H9 (cell line): ENCODE measurements around the gene KRTAP13-4. TPM values are rescaled to one million over a fixed set of nuclear protein-coding genes. Genes with fewer than 3 reads are reported as not detected.

Source experiments
- DNase-seq: peaks from one replicate; pipeline ENCODE4 v3.0.0-alpha.2; 2017
- H2AFZ ChIP-seq: one replicate; pipeline ENCODE4 v1.6.1; 2013; ENCODE audit warnings: mild to moderate bottlenecking, low read length, control low read depth, moderate library complexity
- H2AK5ac ChIP-seq: 2 replicates; pipeline ENCODE4 v1.6.1; 2013; ENCODE audit warnings: low read length, control low read depth, mixed read lengths; ENCODE audit not compliant: insufficient read length
- H2BK120ac ChIP-seq: one replicate; pipeline ENCODE4 v1.6.1; 2013; ENCODE audit warnings: low read depth, mild to moderate bottlenecking, low read length, control low read depth, inconsistent platforms; ENCODE audit not compliant: poor library complexity, severe bottlenecking
- H2BK12ac ChIP-seq: 2 replicates; pipeline ENCODE4 v1.6.1; 2013; ENCODE audit warnings: low read length, control low read depth, mixed read lengths, low read depth; ENCODE audit not compliant: insufficient read length
- H2BK15ac ChIP-seq: 2 replicates; pipeline ENCODE4 v1.6.1; 2013; ENCODE audit warnings: low read depth, low read length, control low read depth
- H2BK20ac ChIP-seq: one replicate; pipeline ENCODE4 v1.6.1; 2013; ENCODE audit warnings: low read depth, mild to moderate bottlenecking, low read length, control low read depth, inconsistent platforms; ENCODE audit not compliant: poor library complexity, severe bottlenecking
- H2BK5ac ChIP-seq: 2 replicates; pipeline ENCODE4 v1.6.1; 2013; ENCODE audit warnings: low read length, control low read depth, mixed read lengths; ENCODE audit not compliant: insufficient read length
- H3K14ac ChIP-seq: 2 replicates; pipeline ENCODE4 v1.6.1; 2013; ENCODE audit warnings: low read length, control low read depth; ENCODE audit not compliant: insufficient read depth
- H3K18ac ChIP-seq: 2 replicates; pipeline ENCODE4 v1.6.1; 2013; ENCODE audit warnings: low read depth, mild to moderate bottlenecking, mixed read lengths, low read length, control low read depth; ENCODE audit not compliant: insufficient read length
- H3K23ac ChIP-seq: 2 replicates; pipeline ENCODE4 v1.6.1; 2013; ENCODE audit warnings: low read length, control low read depth, mixed read lengths, low read depth; ENCODE audit not compliant: insufficient read length
- H3K23me2 ChIP-seq: 2 replicates; pipeline ENCODE4 v1.6.1; 2013; ENCODE audit warnings: low read depth, mild to moderate bottlenecking, mixed read lengths, low read length, control low read depth; ENCODE audit not compliant: insufficient read length, poor library complexity, severe bottlenecking
- H3K27ac ChIP-seq: 2 replicates; pipeline ENCODE4 v1.5.1; 2013; ENCODE audit warnings: low read length, control low read depth, mixed read lengths, low read depth; ENCODE audit not compliant: insufficient read length
- H3K27me3 ChIP-seq: 2 replicates; pipeline ENCODE4 v1.6.1; 2013; ENCODE audit warnings: low read length, control low read depth, inconsistent platforms; ENCODE audit not compliant: insufficient read depth
- H3K4ac ChIP-seq: 2 replicates; pipeline ENCODE4 v1.6.1; 2013; ENCODE audit warnings: low read depth, mild to moderate bottlenecking, control low read depth, inconsistent platforms, low read length, moderate library complexity
- H3K4me1 ChIP-seq: 2 replicates; pipeline ENCODE4 v1.6.1; 2013; ENCODE audit warnings: low read length, control low read depth, inconsistent platforms; ENCODE audit not compliant: insufficient read depth
- H3K4me2 ChIP-seq: 2 replicates; pipeline ENCODE4 v1.6.1; 2013; ENCODE audit warnings: low read length, control low read depth, mixed read lengths; ENCODE audit not compliant: insufficient read length, insufficient read depth
- H3K56ac ChIP-seq: 2 replicates; pipeline ENCODE4 v1.6.1; 2013; ENCODE audit warnings: low read depth, mild to moderate bottlenecking, mixed read lengths, low read length, control low read depth; ENCODE audit not compliant: insufficient read length
- H3K79me1 ChIP-seq: 2 replicates; pipeline ENCODE4 v1.6.1; 2013; ENCODE audit warnings: low read depth, mild to moderate bottlenecking, moderate library complexity, low read length, control low read depth, inconsistent platforms; ENCODE audit not compliant: insufficient read depth, poor library complexity, severe bottlenecking
- H3K79me2 ChIP-seq: 2 replicates; pipeline ENCODE4 v1.6.1; 2013; ENCODE audit warnings: low read length, control low read depth, inconsistent platforms; ENCODE audit not compliant: insufficient read depth
- H3K9ac ChIP-seq: 2 replicates; pipeline ENCODE4 v1.6.1; 2013; ENCODE audit warnings: low read length, control low read depth, mixed read lengths; ENCODE audit not compliant: insufficient read length; ENCODE audit errors: extremely low read depth
- H3K9me3 ChIP-seq: one replicate; pipeline ENCODE4 v1.6.1; 2013; ENCODE audit warnings: low read depth, low read length, inconsistent platforms; ENCODE audit not compliant: control insufficient read depth
- H3T11ph ChIP-seq: one replicate; pipeline ENCODE4 v1.6.1; 2013; ENCODE audit warnings: mild to moderate bottlenecking, low read length, control low read depth, inconsistent platforms
- H4K20me1 ChIP-seq: one replicate; pipeline ENCODE4 v1.6.1; 2013; ENCODE audit not compliant: control insufficient read depth, insufficient read length, insufficient read depth
- H4K5ac ChIP-seq: 2 replicates; pipeline ENCODE4 v1.6.1; 2013; ENCODE audit warnings: low read depth, mild to moderate bottlenecking, mixed read lengths, low read length, control low read depth; ENCODE audit not compliant: insufficient read length
- H4K8ac ChIP-seq: replicated peaks from 2 replicates; pipeline ENCODE4 v1.6.1; 2013; ENCODE audit warnings: low read length, control low read depth, mixed read lengths, low read depth; ENCODE audit not compliant: insufficient read length
- H4K91ac ChIP-seq: 2 replicates; pipeline ENCODE4 v1.6.1; 2013; ENCODE audit warnings: low read depth, mild to moderate bottlenecking, moderate library complexity, mixed read lengths, low read length, control low read depth; ENCODE audit not compliant: insufficient read length
- H3K27ac Mint-ChIP-seq, 3 experiments: 2 replicates in 2 of 3; 3 replicates in 1 of 3; pipeline ENCODE4 v1.8.0; 2020 to 2021; ENCODE audit warnings: mixed read lengths in 3 of 3, mild to moderate bottlenecking in 1 of 3, moderate library complexity in 1 of 3
- H3K27me3 Mint-ChIP-seq: 2 replicates; pipeline ENCODE4 v1.8.0; 2021; ENCODE audit warnings: low read depth, mild to moderate bottlenecking, moderate library complexity, mixed read lengths
- H3K36me3 Mint-ChIP-seq, 3 experiments: 2 replicates in 2 of 3; 3 replicates in 1 of 3; pipeline ENCODE4 v1.8.0; 2020 to 2021; ENCODE audit warnings: low read depth in 3 of 3, mixed read lengths in 3 of 3; ENCODE audit not compliant: insufficient read depth in 1 of 3
- H3K4me1 Mint-ChIP-seq, 2 experiments: 2 replicates each; pipeline ENCODE4 v1.8.0; 2020; ENCODE audit warnings: mixed read lengths in 2 of 2
- H3K4me3 Mint-ChIP-seq, 2 experiments: 2 replicates in 1 of 2; 3 replicates in 1 of 2; pipeline ENCODE4 v1.8.0; 2020 to 2021; ENCODE audit warnings: mild to moderate bottlenecking in 2 of 2, mixed read lengths in 2 of 2, moderate library complexity in 1 of 2
- H3K9me3 Mint-ChIP-seq, 2 experiments: 2 replicates in 1 of 2; 3 replicates in 1 of 2; pipeline ENCODE4 v1.8.0; 2020; ENCODE audit warnings: mild to moderate bottlenecking in 2 of 2, mixed read lengths in 2 of 2, moderate library complexity in 1 of 2
- CTCF ChIP-seq: fragments of 200-600 bp; sonication (generic); conservative IDR thresholded peaks from 3 replicates; pipeline ENCODE4 v1.8.0; 2021; ENCODE audit warnings: antibody characterized with exemption, mild to moderate bottlenecking
- WGBS: extraction: QIAGEN DNeasy Blood & Tissue Kit; methylation state at CpG from one replicate; pipeline ENCODE4 v1.1.7; 2013; ENCODE audit warnings: missing lambda C conversion rate, low lambda C conversion rate, mixed read lengths; ENCODE audit not compliant: insufficient read length; ENCODE audit errors: extremely low coverage; 5-methylcytosine and 5-hydroxymethylcytosine counted together
- total RNA-seq: library from RNA; stranded (reverse); gene quantifications from 2 replicates; pipeline ENCODE4 v1.2.1, GENCODE V29; 2021

The KRTAP13-4 gene
- total RNA-seq, 1 experiment from 2014 or later = 0.39 TPM

DNA sequence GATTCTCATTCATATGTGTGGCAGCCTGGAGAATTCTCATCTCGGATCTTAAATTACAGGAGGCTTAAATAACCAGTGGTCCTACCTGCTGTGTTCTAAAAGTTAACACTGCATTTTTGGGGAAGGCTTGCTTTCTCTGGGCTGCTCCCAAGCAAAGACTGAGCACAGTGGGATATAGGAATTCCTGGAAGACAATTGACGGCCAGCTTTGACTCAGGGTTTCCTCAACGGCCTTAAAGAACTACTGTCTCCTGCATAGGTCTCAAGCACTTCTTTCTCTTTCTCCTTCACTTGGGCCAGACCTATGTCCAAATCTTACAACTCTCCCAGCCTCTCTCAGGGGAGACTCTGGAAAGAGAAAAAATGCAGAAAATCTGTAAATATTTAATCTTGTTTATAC, 3.3 kb upstream of the KRTAP13-4 start:
- Mint-ChIP-seq H3K4me1 (peaks cover 41% of the 10 kb centered on the region in 2 experiments), H3K4me3 (no peak overlapping the region), H3K27ac (peak overlapping the region in 2 of 3 experiments; percentile 74 to 97; a peak in 4 of 7 replicates), H3K27me3 (no peaks in the 10 kb centered on the region), H3K9me3 (peaks cover 9 to 13% of the 10 kb centered on the region in 2 experiments; a peak in 4 of 5 replicates), H3K36me3 (peaks cover 4 to 20% (median 5%) of the 10 kb centered on the region in 3 experiments)
- Histone ChIP-seq H3K27ac (no peak overlapping the region), H2AFZ (no peak overlapping the region), H4K91ac (no peak overlapping the region), H2BK12ac (no peak overlapping the region), H3K4me1 (no peaks in the 10 kb centered on the region; the same call in 1 of the 2 replicates), H3K27me3 (no peaks in the 10 kb centered on the region), H2BK120ac (no peak overlapping the region), H2BK5ac (no peak overlapping the region), H3K9ac (no peak overlapping the region), H2BK15ac (no peak overlapping the region), H2BK20ac (no peak overlapping the region), H4K5ac (no peak overlapping the region), H3K18ac (no peak overlapping the region), H3K23me2 (no peaks in the 10 kb centered on the region), H4K8ac (no peak overlapping the region), H3T11ph (no peak overlapping the region), H4K20me1 (no peaks in the 10 kb centered on the region), H3K4ac (no peak overlapping the region), H3K9me3 (no peaks in the 10 kb centered on the region), H3K4me2 (no peak overlapping the region), H3K79me1 (no peaks in the 10 kb centered on the region), H3K23ac (no peak overlapping the region), H3K14ac (no peak overlapping the region), H2AK5ac (no peak overlapping the region), H3K79me2 (no peaks in the 10 kb centered on the region), H3K56ac (no peak overlapping the region)
- WGBS = no CpG with 5 or more reads among the region's 3 CpGs
- no peak for TF ChIP-seq CTCF
- peak; percentile 54 for DNase-seq
